ENCODE results near the gene KRT86.

The KRT86 gene

DNA sequence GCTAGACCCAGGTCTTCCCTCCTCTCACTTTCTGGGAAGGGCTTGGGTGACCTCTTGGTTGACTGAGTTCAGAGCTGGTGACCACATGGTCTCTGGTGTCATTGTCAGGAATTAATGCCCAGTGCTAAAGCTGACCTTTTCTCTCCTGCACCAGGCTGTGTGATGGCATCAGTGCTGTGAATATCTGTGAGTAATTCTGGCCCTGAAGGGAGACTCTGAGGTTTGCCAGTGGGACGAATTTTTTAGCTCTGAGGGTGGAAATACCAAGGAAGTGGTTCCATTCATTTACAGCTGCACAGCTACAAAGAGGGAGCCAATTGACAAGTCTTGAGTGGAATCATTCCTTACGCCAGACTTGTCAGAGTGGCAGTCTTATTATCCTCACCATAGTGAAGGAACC lies 6.2 kb upstream of the KRT86 start:
- H3K27ac ChIP-seq = no peak overlapping the region
- TF ChIP-seq, protein P1, sequence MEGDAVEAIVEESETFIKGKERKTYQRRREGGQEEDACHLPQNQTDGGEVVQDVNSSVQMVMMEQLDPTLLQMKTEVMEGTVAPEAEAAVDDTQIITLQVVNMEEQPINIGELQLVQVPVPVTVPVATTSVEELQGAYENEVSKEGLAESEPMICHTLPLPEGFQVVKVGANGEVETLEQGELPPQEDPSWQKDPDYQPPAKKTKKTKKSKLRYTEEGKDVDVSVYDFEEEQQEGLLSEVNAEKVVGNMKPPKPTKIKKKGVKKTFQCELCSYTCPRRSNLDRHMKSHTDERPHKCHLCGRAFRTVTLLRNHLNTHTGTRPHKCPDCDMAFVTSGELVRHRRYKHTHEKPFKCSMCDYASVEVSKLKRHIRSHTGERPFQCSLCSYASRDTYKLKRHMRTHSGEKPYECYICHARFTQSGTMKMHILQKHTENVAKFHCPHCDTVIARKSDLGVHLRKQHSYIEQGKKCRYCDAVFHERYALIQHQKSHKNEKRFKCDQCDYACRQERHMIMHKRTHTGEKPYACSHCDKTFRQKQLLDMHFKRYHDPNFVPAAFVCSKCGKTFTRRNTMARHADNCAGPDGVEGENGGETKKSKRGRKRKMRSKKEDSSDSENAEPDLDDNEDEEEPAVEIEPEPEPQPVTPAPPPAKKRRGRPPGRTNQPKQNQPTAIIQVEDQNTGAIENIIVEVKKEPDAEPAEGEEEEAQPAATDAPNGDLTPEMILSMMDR (conservative IDR thresholded peaks at IDR 0.05) = no peak
- no peak for TF ChIP-seq ZFX (IDR thresholded peaks at IDR 0.05)

DNA sequence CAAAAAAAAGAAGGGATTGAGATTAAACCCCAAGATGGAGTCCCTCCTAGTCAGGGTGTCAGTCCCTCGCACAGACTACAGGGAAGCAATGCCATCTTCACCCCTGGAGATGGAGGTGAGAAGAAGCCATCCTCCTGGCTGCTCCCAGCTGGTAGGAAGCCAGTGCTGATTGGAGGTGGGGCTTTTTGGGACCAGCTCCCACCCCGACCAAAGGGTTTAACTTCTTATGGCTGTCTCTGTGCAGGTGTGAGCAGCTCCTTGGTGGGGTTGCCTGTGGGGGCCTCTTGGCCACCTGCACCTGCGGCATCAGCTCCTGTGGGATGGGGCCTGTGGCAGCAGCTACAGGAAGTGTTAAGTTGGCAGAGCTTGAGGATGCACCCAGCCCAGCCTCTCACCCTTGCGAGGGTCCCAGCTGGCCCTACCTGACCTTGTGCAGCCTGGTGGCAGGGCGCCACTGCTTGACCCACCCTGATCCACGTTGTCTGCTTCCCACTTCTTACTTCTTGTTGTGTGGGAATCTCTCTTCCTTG lies 3.8 kb upstream of the KRT86 start:
- TF ChIP-seq, protein P1 (conservative IDR thresholded peaks at IDR 0.05) = no peak
- TF ChIP-seq ZFX (IDR thresholded peaks at IDR 0.05) = no peak
- no peak overlapping the region for H3K27ac ChIP-seq

DNA sequence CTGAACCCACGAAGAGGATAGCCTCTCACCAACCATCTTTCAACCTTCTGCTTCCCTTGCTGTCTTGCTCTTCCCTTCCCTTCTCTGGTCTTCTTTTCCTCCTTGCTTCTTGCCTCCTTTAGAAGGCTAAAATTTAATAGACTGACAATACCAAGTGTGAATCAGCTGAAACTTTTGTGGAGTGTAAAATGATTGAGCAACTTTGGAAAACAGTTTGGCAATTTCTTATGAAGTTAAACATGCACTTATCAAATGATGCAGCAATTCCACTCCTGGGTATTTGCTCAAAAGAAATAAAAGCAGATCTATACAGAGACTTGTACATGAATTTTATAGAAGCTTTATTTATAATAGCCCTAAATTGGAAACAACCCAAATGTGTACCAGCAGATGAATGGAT lies 3.3 kb upstream of the KRT86 start:
- no peak overlapping the region for H3K27ac ChIP-seq
- TF ChIP-seq ZFX (IDR thresholded peaks at IDR 0.05) = no peak
- TF ChIP-seq, protein P1 (conservative IDR thresholded peaks at IDR 0.05) = no peak

DNA sequence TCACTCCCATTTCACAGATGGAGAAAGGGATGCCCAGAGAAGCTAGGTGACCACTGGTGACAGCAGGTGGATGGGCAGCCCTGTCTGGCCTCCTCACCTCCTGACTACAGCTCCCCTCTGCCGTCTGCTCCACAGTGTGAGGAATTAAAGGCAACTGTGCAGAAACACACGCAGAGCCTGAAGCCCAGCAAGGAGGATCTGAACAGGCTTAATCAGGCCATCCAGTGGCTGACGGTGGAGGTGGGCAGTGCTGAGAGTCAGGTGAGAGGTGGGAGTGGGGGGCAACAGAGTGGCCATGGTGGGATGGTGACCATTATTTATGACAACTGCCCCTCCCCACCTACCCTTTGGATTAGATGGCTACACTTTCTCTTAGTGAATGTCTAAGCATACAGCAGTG lies 1.2 kb downstream of the KRT86 start:
- TF ChIP-seq, protein P1 (conservative IDR thresholded peaks at IDR 0.05) = no peak
- TF ChIP-seq ZFX (IDR thresholded peaks at IDR 0.05) = no peak

DNA sequence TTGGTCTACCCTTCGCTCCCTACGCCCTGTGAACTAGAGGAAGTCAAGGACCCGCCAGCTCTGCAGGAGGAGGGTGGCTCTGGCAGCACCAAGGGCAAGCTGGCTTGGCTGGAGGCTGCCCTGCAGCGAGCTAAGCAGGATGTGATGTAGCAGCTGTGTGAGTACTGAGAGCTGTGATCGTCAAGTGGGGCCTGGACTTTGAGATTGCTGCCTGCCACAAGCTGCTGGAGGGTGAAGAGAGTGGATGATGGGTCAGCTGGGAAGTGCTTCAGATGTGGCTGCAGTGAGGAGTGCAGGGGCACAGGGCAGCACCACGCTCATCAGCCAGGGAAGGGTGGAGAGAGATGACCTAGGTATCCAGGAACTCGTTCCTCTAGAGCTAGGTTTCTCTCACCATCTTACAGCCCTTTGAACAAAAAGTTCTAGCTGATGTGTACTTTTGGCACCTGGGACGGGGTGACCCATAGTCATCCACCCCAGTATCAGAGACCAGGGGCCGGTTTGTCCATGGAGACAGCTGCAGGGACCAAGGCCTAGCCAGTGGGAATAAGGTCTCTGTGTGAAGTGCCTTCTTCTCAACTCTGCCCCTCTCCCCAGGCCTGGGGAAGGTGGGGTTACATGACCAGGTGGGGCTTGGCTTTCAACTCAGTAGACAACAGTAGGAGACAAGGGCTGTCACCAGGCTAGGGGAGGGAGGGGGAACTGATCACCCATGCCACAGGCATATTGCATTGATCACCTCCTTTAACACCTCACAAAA lies 3.2 kb downstream of the KRT86 start:
- no peak overlapping the region for H3K27ac ChIP-seq
- no peak for TF ChIP-seq ZFX (IDR thresholded peaks at IDR 0.05)

More for the DNA sequence above, 1.2 kb downstream of the KRT86 start:
- H3K27ac ChIP-seq = no peak overlapping the region

DNA sequence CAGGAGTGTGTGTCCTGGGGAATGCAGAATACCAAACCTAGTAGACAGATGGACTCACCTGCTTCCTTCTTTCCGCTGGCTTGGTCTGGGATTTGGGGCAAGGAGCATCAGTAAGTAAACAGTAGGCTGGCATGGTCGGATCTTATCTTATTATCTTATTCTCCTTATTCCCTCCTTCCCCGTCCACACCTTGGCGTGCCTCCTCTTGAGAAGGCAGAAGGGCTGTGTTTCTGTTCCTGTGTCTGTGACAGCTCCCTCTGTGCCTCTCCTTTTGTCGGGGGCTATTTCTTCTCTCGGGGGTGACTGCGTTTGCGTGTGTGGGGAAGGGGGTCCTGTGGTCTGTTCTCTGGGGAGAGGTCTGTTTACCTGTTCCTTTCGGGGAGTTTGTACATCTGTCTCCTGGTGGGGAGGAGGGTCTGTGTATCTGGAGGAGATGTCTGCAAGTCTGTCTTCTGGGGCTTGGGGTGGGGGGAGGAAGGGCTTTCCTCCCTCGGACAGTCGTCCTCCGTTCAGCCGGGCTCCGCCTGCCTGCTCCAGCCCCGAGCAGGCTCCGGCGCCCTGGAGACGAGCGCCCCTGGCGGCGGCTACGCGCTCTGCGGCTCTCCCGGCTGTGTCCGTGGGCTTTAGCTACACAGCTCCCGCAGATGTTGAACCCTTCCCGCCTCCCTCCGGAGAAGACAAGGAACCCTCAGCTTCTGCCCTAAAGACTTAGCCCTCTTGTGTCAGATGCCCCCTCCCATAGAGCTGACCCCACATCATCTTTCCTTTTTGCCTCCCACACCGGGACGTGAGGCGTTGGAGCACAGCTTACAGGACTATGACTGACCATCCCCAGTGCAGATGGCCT lies 4.4 kb downstream of the KRT86 start:
- TF ChIP-seq, protein P1 (conservative IDR thresholded peaks at IDR 0.05) = peak; percentile 100
- TF ChIP-seq ZFX (IDR thresholded peaks at IDR 0.05) = no peak
- H3K27ac ChIP-seq = peak overlapping the region; percentile 59

DNA sequence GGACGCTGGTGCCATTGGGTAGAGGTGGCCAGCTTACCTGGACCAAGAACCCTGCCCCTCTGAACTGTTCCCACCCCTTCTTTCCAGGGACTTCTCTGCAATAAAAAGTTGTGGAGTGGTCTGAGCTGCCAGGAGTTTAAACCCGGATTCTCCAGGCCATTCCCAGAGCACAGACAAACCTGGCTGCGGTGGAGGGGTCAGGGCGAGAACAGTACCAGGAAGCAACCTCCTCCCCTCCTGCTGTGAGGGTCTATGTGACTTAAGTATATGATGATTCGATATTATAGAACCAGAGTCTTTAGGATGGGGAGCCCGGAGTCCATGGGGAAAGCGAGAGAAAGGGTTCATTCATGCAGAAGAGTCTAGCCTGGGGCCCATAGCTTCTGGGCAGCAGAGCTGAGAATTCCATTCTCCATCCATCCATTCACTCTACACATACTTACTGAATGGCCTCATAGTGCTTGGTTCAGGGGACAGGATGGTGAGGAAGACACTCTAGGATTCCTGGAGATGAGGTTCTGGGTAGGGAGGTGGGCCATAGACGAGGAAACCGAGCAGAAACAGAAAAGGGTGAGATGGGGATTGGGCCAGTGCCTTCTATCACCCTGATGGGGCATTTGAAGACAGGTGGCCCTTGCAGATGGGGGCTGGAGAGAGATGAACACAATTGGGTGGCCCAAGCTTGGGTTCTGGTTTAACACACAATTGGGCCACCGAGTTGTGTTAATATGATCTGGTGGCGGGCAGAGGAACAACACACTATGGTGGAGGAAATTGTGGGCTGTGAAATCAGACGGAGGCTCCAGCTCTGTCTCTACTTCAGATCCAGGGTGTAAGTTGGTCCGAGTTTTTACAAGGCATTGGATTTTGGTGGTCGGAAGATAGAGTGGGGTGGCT lies 5.2 kb downstream of the KRT86 start:
- H3K27ac ChIP-seq = peak overlapping the region; percentile 59
- TF ChIP-seq, protein P1 (conservative IDR thresholded peaks at IDR 0.05) = no peak
- no peak for TF ChIP-seq ZFX (IDR thresholded peaks at IDR 0.05)

Measured in C4-2B (cell line).